K562 (cell line): ENCODE measurements around the gene SORCS1. TPM values are rescaled to one million over a fixed set of nuclear protein-coding genes. Genes with fewer than 3 reads are reported as not detected.

Experiments used
- ATAC-seq: fragments of 200-7000 bp; cut with Tn5 transposase; 3 replicates; pipeline ENCODE4 v1.9.1; 2020; ENCODE audit warnings: moderate library complexity
- BruUV-seq: library from RNA; stranded (reverse); fragments of 400-500 nt; replicated peaks from 2 replicates; lab custom pipeline; 2021; lab: Mats Ljungman, UMichigan
- CTCF ChIA-PET: fragments of 300-600 bp; formaldehyde crosslinking; extraction: SDS; loops from one replicate; lab custom pipeline; 2021; ENCODE audit warnings: low intra/inter-chr PET ratio; lab: Yijun Ruan, JAX
- POLR2A ChIA-PET: fragments of 300-600, 350-650 bp; sonication (Branson Sonifier 250); formaldehyde crosslinking; extraction: SDS; loops from one replicate; lab custom pipeline; 2021; ENCODE audit warnings: antibody characterized with exemption, inconsistent platforms; lab: Yijun Ruan, JAX
- DNase-seq, 4 experiments: peaks; one replicate each; pipeline versions ENCODE4 v3.0.0 to v3.0.0-alpha.2; 2011 to 2018; ENCODE audit warnings: low spot score in 3 of 4, mixed read lengths in 3 of 4; ENCODE audit errors: extremely low read depth in 1 of 4
- FAIRE-seq: peaks from 2 replicates; lab custom pipeline; 2011; peaks lifted over from hg19 to GRCh38; lab: Jason Lieb, UNC
- H2AFZ ChIP-seq: 2 replicates; pipeline ENCODE4 v1.6.0; 2011; ENCODE audit warnings: low read depth, low read length, control low read depth, inconsistent platforms
- H3K27ac ChIP-seq: fragments of 200-600 bp; 3 replicates; pipeline ENCODE4 v1.8.0; 2011; ENCODE audit warnings: low read depth, mild to moderate bottlenecking, control low read depth, inconsistent platforms, low read length, moderate library complexity, mixed read lengths; ENCODE audit errors: extremely low read depth
- H3K27me3 ChIP-seq, 2 experiments: fragments of 300-600 bp in 1 of 2; 2 replicates in 1 of 2; 3 replicates in 1 of 2; pipeline versions ENCODE4 v1.6.0 to v1.8.0; 2011; ENCODE audit warnings: inconsistent platforms in 2 of 2, low read length in 2 of 2, mild to moderate bottlenecking in 1 of 2, mixed read lengths in 1 of 2, moderate library complexity in 1 of 2; ENCODE audit not compliant: control insufficient read depth in 2 of 2, insufficient read depth in 2 of 2
- H3K36me3 ChIP-seq: fragments of 300-600 bp; 3 replicates; pipeline ENCODE4 v1.8.0; 2011; ENCODE audit warnings: mild to moderate bottlenecking, low read length, inconsistent platforms; ENCODE audit not compliant: control insufficient read depth, insufficient read depth
- H3K4me1 ChIP-seq, 2 experiments: fragments of 200-600 bp in 1 of 2; replicated peaks in 1 of 2; 2 replicates in 1 of 2; 3 replicates in 1 of 2; pipeline versions ENCODE4 v1.5.1 to v1.8.0; 2011; ENCODE audit warnings: inconsistent platforms in 2 of 2, low read length in 2 of 2, mild to moderate bottlenecking in 1 of 2, mixed read lengths in 1 of 2, moderate library complexity in 1 of 2; ENCODE audit not compliant: control insufficient read depth in 2 of 2, insufficient read depth in 2 of 2
- H3K4me2 ChIP-seq: 2 replicates; pipeline ENCODE4 v1.6.1; 2011; ENCODE audit warnings: low read length, control low read depth, inconsistent platforms, mixed read lengths; ENCODE audit not compliant: insufficient read depth
- H3K4me3 ChIP-seq: fragments of 200-600 bp; sonication (generic), shearing (Covaris generic); 2 replicates; pipeline ENCODE4 v1.5.1; 2016; ENCODE audit warnings: control low read depth, inconsistent platforms
- H3K79me2 ChIP-seq: fragments of 200-600 bp; 3 replicates; pipeline ENCODE4 v1.8.0; 2011; ENCODE audit warnings: low read length, inconsistent platforms; ENCODE audit not compliant: control insufficient read depth, insufficient read depth
- H3K9ac ChIP-seq, 2 experiments: 2 replicates each; pipeline versions ENCODE4 v1.6.0 to v1.6.1; 2011; ENCODE audit warnings: low read depth in 2 of 2, low read length in 2 of 2, control low read depth in 1 of 2, inconsistent platforms in 1 of 2, mild to moderate bottlenecking in 1 of 2, mixed read lengths in 1 of 2; ENCODE audit not compliant: insufficient read depth in 1 of 2
- H3K9me1 ChIP-seq: one replicate; pipeline ENCODE4 v1.6.0; 2011; ENCODE audit warnings: inconsistent platforms, mild to moderate bottlenecking, low read length, moderate library complexity; ENCODE audit not compliant: control insufficient read depth, insufficient read depth
- H3K9me3 ChIP-seq: replicated peaks from 2 replicates; pipeline ENCODE4 v1.5.1; 2011; ENCODE audit warnings: low read depth, low read length, inconsistent platforms; ENCODE audit not compliant: control insufficient read depth, insufficient read depth
- H4K20me1 ChIP-seq: replicated peaks from 2 replicates; pipeline ENCODE4 v1.6.1; 2011; ENCODE audit warnings: low read length, inconsistent platforms, mixed read lengths; ENCODE audit not compliant: control insufficient read depth, insufficient read depth
- BMI1 ChIP-seq: fragments of 150-350 bp; IDR thresholded peaks from 2 replicates; pipeline ENCODE4 v1.6.1; 2014; ENCODE audit warnings: low read length
- CC2D1A ChIP-seq: fragments of 450-650 bp; IDR thresholded peaks from 2 replicates; pipeline ENCODE4 v1.6.1; 2017; ENCODE audit warnings: mild to moderate bottlenecking
- CEBPB ChIP-seq: fragments of 450-650 bp; IDR thresholded peaks from 2 replicates; pipeline ENCODE4 v1.6.1; 2016; ENCODE audit warnings: missing genetic modification characterization, missing compliant biosample characterization
- FOXA3 ChIP-seq, 2 experiments: fragments of 450-650 bp in 1 of 2; sonication (generic) in 1 of 2; formaldehyde crosslinking; IDR thresholded peaks in 1 of 2; conservative IDR thresholded peaks in 1 of 2; 2 replicates each; pipeline versions ENCODE4 v1.4.0 to v1.8.0; 2020 to 2022; ENCODE audit warnings: mild to moderate bottlenecking in 2 of 2, missing genetic modification reagents in 1 of 2
- KLF1 ChIP-seq: fragments of 450-650 bp; IDR thresholded peaks from 2 replicates; pipeline ENCODE4 v1.6.1; 2016; ENCODE audit warnings: missing genetic modification characterization, missing compliant biosample characterization
- NCOA4 ChIP-seq: fragments of 450-650 bp; IDR thresholded peaks from 2 replicates; pipeline ENCODE4 v1.6.1; 2018; ENCODE audit warnings: mild to moderate bottlenecking; ENCODE audit not compliant: partially characterized antibody
- PCBP1 ChIP-seq: fragments of 200-400 bp; formaldehyde crosslinking; IDR thresholded peaks from 2 replicates; pipeline ENCODE4 v1.6.1; 2018; ENCODE audit warnings: mild to moderate bottlenecking, low read depth, low read length; ENCODE audit not compliant: poor library complexity, severe bottlenecking
- REST ChIP-seq, 2 experiments: fragments of 450-650 bp; formaldehyde crosslinking in 1 of 2; IDR thresholded peaks; 2 replicates each; pipeline versions ENCODE4 v1.4.0 to v1.6.1; 2014 to 2020; ENCODE audit warnings: mild to moderate bottlenecking in 2 of 2, borderline replicate concordance in 1 of 2, low read depth in 1 of 2
- SREBF2 ChIP-seq: sonication (generic); formaldehyde crosslinking; IDR thresholded peaks from 2 replicates; pipeline ENCODE4 v1.4.0; 2020; ENCODE audit warnings: mild to moderate bottlenecking, missing genetic modification reagents
- ZKSCAN1 ChIP-seq: fragments of 150-350 bp; IDR thresholded peaks from 2 replicates; pipeline ENCODE4 v1.6.1; 2016; ENCODE audit warnings: low read depth, low read length
- ZNF232 ChIP-seq: sonication (generic); formaldehyde crosslinking; IDR thresholded peaks from 2 replicates; pipeline ENCODE4 v1.8.0; 2022; ENCODE audit warnings: mild to moderate bottlenecking, missing genetic modification reagents
- WGBS: fragments of 100-300 bp; shearing (Covaris generic); methylation state at CpG from one replicate; pipeline ENCODE4 v1.1.6; 2016; ENCODE audit warnings: low coverage, mixed read lengths; ENCODE audit not compliant: insufficient coverage; ENCODE audit errors: missing lambda C conversion rate; 5-methylcytosine and 5-hydroxymethylcytosine counted together
- in situ Hi-C: fragments of 300-500 bp; cut with MboI; formaldehyde crosslinking; loops from 4 replicates; pipeline ENCODE4 v1.15.0; 2018; ENCODE audit warnings: inconsistent platforms, mixed read lengths
- intact Hi-C: fragments of 100-400 bp; cut with micrococcal nuclease; formaldehyde crosslinking; loops from 2 replicates; pipeline ENCODE4 v1.14.2; 2022
- polyA plus RNA-seq, 8 experiments: library from polyadenylated mRNA; depleted of rRNA in 4 of 8; stranded (reverse) in 5 of 8; unstranded in 3 of 8; fragments of >200 nt; fragmentation: Nextera tagmentation in 2 of 8; fragmentation: Illumina TruSeq in 1 of 8; extraction: Ambion mirVana in 2 of 8; extraction: Trizol in 1 of 8; gene quantifications; 2 replicates each; pipeline versions ENCODE4 v1.2.1 to v1.2.3, GENCODE V29; 2011 to 2014; ENCODE audit warnings: inconsistent platforms in 1 of 8, missing spikeins in 1 of 8
- total RNA-seq, 7 experiments: library from RNA; depleted of rRNA in 6 of 7; stranded (reverse); fragments of >200 nt in 6 of 7; fragmentation: Illumina TruSeq in 2 of 7; extraction: Trizol in 2 of 7; gene quantifications; 2 replicates each; pipeline versions ENCODE4 v1.2.1 to v1.2.3, GENCODE V29; 2011 to 2021; ENCODE audit warnings: low replicate concordance in 1 of 7

SORCS1 gene
- total and polyA plus RNA-seq, 9 of the 15 experiments (the other 6 are each of a cell fraction or from before 2014, with no cell fraction given), result 1.5 to 3.9 (median 2.7) TPM

GRCh38 chr10:107037192-107038122 is 127.0 kb downstream of the SORCS1 start:
- 92% methylated on average over 7 of the region's 10 CpGs for WGBS
- H3K36me3 ChIP-seq, result no peaks in the 10 kb centered on the region
- no peak overlapping the region for H3K27ac ChIP-seq
- H3K9me1 ChIP-seq, result no peaks in the 10 kb centered on the region
- H3K79me2 ChIP-seq, result peaks cover 3% of the 10 kb centered on the region; the same call in 1 of the 3 replicates
- H3K9ac ChIP-seq, result no peak overlapping the region
- no peak for FAIRE-seq
- no peak for ATAC-seq
- H3K9me3 ChIP-seq, result no peaks in the 10 kb centered on the region
- CTCF ChIA-PET, result no interaction called here
- H3K4me2 ChIP-seq, result no peak overlapping the region
- BruUV-seq, result no TSS peak
- in situ Hi-C loops, result no loop called here
- H4K20me1 ChIP-seq, result no peaks in the 10 kb centered on the region
- peaks cover 6 to 17% of the 10 kb centered on the region in 2 experiments; a peak in 4 of 5 replicates for H3K4me1 ChIP-seq
- no peaks in the 10 kb centered on the region for H3K27me3 ChIP-seq
- no peak overlapping the region for H3K4me3 ChIP-seq
- intact Hi-C loops, result no loop called here
- no peak overlapping the region for H2AFZ ChIP-seq
- DNase-seq, result no peak
- POLR2A ChIA-PET, result interaction anchor here (0.7 to 0.8 kb wide), 3 partner anchors 13 to 104 kb away, joined by 3 to 4 read pairs (median 4); no protein-coding TSS in a partner anchor
- no peak for TF ChIP-seq BMI1
- no peak for TF ChIP-seq REST (IDR thresholded peaks at IDR 0.05; ENCODE audit: borderline replicate concordance)
- no peak for TF ChIP-seq REST (CRISPR knock-in tag; IDR thresholded peaks at IDR 0.05; ENCODE audit: low read depth)
- no peak for TF ChIP-seq CEBPB (tag)
- no peak for TF ChIP-seq CC2D1A
- no peak for TF ChIP-seq ZKSCAN1
- no peak for TF ChIP-seq KLF1 (tag)
- no peak for TF ChIP-seq FOXA3 (CRISPR knock-in tag; conservative IDR thresholded peaks at IDR 0.05 in 1 of 2, IDR thresholded peaks at IDR 0.05 in 1 of 2)
- TF ChIP-seq NCOA4, result no peak
- no peak for TF ChIP-seq SREBF2 (CRISPR knock-in tag)
- no peak for TF ChIP-seq ZNF232 (CRISPR knock-in tag)
- TF ChIP-seq PCBP1, result no peak
